Measurements from ENCODE around the gene MSLN.

DNA sequence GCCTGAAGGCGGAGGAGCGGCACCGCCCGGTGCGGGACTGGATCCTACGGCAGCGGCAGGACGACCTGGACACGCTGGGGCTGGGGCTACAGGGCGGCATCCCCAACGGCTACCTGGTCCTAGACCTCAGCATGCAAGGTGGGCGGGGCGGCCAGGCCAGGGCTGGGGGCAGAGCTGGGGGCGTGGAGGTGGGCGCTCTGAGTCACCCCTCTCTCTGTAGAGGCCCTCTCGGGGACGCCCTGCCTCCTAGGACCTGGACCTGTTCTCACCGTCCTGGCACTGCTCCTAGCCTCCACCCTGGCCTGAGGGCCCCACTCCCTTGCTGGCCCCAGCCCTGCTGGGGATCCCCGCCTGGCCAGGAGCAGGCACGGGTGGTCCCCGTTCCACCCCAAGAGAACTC lies 7.9 kb downstream of the MSLN start:
- TF ChIP-seq, protein P1, sequence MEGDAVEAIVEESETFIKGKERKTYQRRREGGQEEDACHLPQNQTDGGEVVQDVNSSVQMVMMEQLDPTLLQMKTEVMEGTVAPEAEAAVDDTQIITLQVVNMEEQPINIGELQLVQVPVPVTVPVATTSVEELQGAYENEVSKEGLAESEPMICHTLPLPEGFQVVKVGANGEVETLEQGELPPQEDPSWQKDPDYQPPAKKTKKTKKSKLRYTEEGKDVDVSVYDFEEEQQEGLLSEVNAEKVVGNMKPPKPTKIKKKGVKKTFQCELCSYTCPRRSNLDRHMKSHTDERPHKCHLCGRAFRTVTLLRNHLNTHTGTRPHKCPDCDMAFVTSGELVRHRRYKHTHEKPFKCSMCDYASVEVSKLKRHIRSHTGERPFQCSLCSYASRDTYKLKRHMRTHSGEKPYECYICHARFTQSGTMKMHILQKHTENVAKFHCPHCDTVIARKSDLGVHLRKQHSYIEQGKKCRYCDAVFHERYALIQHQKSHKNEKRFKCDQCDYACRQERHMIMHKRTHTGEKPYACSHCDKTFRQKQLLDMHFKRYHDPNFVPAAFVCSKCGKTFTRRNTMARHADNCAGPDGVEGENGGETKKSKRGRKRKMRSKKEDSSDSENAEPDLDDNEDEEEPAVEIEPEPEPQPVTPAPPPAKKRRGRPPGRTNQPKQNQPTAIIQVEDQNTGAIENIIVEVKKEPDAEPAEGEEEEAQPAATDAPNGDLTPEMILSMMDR (conservative IDR thresholded peaks at IDR 0.05; ENCODE audit: low read length) = no peak
- no peak for TF ChIP-seq EZH2phosphoT487 (IDR thresholded peaks at IDR 0.05; ENCODE audit: borderline replicate concordance)

All from Loucy (cell line).